Amygdala (tissue), 56 donors: ENCODE results near the gene MANBA.

Experiments
- DNase-seq, 56 donors: peaks; one replicate each; lab custom pipeline; 2025; lab: John Stamatoyannopoulos, UW

Gene MANBA

DNA sequence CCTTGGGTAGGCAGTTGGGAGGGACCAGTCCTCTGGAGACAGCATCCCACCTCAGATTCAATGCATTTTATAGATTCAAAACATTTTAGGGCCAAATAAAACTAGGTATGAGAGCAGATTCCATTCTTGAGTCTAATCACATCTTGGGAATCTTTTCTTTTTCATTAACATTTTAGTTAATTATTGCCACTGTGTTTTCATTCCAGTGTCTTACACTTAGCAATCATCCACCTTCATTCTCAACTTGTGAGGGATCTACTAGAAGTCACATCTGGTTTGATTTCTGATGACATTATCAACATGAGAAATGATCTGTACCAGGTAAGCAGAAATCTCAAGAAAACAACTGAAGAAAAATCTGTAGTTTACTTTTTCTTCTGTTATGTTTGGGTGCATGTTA, 160.1 kb downstream of the MANBA start:
- no peak for DNase-seq

DNA sequence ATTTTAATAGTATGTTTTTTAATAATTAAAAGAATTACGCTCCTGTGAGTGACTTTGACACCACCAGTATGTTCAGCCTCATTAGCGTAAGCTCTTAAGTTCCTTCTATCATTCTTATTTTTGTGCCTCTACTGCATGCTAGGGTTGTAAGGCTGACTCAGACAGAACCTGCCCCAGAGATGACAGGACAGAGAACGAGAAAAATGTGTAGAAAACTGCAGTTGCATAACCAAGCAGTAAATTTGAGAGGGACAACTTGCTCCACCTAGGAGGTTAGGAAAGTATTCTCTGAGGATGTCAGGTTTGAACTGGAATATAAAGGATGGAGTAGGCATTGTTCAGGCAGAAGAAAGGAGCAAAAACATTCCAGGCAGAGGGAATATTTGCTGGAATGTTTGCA, 160.9 kb downstream of the MANBA start:
- DNase-seq, result no peak

DNA sequence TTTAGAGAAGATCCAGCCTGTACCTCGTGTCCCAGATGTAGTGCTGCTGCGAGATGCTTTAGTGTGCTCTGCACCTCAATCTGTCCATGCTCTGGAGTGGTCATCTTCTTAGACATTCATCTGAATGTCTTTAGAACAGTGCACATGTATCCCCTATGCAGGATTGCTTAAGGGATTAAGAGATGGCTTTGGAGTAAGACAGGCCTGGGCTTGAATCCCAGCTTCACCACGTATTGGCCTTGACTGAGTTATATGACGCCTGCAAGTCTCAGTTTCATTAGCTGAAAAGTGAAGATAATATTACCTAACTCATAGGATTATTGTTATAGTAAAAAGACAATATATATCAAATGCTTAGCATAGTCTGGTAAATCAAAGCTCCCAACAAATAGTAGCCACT, 161.3 kb downstream of the MANBA start:
- no peak for DNase-seq

DNA sequence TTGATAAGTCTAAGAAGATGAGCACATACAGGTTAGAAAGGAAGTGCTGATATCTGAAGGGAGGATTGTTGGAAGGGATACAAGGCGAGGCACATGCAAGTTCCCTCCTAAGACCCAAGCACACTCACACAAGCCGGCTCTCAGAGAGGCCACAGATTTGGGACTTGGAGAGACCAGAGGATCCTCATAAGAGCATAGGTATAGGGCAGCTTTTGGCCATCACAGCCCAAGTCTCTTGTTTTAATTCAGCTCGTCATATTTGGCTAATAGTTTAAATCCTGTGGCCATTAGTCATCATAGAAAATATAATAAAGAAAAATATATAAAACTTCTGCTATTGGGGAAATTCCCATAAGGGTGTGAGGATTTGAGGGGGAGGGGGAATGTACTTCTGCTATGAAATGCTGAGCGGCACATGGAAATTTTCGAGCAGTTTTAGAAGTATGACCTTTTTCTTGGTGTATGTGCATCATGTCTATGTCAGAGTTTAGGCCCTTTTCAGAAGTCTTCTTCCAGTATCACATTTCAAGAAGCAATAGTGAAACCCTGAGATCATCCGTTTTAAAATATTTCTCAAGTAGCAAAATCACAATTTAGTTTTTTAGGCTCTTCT, 161.9 kb downstream of the MANBA start:
- DNase-seq, result no peak

DNA sequence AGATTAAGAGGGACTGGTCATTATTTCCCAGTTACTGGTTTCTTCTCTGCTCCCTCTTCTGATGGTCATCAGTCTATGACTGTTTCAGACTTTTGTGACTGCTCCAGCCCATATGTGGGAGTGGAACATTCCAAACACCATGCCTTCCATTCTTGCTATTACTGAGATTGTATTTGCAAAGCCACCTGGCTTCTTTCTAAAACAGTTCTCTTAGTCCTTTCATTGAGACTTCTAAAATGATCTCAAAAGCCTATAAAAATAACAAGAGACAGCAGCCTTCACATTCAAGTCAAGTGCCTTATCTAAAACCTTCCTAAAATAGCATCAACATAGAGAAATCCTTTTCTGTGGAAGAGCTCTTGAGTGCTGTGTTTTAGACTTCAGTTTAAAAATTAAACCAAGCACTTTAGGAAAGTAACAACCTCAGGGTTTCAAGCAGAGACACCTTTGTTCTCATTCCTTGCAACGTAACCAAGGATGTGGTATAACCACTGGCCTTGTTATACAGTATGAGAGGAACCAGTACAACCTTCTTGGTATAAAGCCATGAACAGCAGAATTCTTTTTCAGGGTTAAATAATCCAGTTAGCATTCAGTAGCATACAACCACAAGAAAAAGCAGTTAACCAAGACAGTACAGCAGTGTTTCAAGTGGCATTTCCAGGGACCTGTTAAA, 162.5 kb downstream of the MANBA start:
- DNase-seq, result no peak

DNA sequence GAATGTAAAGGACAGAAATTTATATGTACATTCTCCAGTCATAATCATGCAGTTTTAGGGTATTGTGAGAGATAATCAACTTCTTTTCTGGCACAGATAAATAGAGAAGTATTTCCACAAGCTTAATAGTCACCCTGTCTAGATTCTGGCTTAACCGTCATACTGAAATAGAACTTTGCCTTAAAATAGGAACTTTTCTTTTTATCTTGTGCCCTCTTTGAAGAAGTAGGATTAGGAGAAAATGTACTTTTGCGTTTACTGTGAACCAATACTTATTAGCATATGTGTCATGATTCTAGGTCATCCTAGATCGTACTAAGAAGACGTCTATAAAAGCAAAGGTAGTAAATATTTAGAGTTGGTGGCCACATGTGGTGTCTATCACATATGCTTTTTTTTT, 164.2 kb downstream of the MANBA start:
- no peak for DNase-seq

DNA sequence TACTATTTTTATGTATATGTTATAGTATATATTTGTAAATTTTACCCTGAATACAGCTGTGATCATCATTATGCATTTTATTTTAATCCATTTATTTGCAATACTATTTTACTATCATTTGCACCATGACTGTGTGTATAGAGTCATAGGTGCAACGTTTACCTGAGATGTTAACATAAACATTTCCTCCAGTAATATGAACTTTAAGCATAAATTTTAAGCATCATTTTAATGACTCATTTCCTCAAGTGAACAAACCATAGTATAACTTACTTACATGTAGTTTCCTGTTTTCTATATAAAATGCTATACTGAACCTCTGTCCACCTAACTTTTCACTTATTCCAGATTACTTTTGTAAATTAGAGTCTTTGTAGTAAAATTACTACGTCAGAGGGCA, 166.8 kb downstream of the MANBA start:
- no peak for DNase-seq

DNA sequence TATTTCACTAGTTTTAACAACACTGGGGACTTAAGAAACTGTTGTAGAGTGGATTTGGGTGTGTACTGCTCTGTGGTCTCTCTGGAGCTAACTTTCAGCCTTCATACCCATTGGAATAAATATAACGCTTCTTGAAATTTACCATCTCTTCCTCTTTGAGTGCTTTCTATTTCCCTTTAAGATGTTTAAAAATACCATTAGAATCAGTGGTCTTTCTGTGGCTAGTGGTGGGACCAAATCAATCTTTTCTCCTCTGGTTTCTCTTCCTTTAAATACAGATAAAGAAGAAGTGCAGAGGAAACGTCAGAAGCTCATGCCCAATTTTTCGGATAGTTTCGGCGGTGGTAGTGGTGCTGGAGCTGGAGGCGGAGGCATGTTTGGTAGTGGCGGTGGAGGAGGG, 167.6 kb downstream of the MANBA start:
- DNase-seq, result no peak

DNA sequence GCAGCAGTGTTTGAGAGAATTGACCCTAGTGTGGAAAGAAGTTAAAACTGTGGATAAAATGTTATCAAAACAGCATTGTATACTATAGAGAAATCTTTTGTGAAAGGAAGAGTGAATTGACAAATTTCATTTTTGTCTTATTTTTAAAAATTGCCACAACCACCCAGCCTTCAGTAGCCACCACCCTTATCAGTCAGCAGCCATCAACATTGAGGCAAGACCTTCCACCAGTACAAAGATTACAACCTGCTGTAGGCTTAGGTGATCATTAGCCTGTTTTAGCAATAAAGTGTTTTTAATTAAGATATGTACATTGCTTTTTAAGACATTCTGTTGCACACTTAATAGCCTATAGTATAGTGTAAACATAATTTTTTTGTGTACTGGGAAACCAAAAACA, 168.5 kb downstream of the MANBA start:
- DNase-seq, result no peak

DNA sequence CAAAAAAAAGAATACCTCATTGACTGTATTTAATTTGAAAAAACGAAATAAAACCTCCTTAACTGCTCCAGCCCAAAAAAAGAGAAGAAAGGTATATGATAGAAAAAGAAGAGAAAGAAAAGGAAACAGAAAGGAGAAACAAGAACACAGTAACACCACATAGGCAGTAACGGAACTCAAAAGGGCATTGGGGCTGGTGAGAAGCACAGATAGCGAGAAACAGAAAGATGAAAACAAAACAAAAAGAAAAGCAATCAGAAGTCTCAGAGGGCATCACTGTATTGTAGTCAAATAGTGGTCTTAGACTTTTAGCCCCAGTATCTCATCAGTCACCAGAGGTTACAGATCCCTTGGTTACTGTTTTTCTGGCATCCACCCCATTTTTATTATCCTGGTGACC, 171.0 kb downstream of the MANBA start:
- DNase-seq, result no peak

DNA sequence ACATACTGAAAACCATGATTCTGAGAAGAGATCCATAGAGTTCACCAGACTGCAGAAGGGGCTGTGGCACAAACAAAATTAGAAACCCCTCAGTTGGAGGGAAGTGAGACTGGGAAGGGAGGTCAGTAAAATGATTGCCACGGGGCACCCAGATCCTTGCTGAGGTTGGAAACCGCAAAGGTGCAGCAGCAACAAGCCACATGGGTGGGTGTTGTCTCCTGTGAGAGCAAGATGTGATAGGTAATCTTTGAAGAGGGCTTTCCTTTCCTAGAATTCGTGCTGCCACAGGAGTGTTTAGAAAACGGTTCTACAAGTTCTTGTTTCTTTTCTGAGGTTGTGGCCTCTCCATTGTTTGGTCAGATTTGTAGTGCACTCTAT, 174.1 kb downstream of the MANBA start:
- DNase-seq, result no peak

DNA sequence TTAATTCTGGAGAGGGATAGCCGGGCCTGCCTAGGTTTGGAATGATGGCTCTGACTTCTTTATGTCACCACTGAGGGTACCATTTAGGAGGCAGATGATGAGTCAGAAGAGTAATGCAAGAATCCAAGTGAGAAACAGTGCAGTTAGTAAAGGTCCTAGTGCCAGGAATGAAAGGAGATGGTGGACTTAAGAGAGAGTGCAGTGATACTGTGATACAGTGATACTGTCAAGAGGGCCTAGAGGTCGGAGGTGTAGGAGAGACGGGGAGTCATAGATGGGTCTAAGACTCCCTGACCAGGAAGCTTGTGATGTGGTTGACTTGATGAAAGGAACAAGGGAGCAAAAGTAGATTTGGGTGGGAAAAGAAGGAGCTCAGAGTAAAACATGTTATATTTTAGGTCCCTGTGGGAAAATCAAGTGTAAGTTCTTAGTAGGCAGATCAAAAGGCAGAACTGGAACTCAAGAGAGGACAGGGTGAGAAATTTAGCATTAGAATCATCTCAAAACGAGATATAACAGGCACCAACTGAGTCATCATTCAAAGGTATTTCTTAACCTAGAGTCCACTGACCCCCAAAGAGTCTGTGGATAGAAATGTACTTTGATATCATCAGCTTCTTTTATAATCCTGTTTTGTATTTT, 174.6 kb downstream of the MANBA start:
- no peak for DNase-seq

DNA sequence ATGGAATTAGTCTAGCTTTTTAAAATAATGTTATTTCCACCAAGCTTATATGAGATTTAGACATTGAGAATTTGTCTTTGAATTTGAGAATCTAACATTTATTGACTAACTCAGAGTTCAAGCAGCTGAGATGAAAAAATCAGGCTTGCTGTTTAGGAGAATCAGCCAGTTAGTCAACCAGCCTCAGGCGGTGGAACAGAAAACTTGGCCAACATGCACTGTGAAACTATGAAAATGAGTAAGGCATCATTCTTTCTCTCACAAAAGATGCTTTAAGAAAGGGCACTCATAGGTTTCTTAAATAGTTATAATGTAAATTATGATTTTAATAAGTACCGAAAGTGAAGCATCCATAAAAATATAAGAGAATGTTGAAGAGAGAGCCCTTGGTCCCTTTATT, 175.4 kb downstream of the MANBA start:
- DNase-seq, result no peak

DNA sequence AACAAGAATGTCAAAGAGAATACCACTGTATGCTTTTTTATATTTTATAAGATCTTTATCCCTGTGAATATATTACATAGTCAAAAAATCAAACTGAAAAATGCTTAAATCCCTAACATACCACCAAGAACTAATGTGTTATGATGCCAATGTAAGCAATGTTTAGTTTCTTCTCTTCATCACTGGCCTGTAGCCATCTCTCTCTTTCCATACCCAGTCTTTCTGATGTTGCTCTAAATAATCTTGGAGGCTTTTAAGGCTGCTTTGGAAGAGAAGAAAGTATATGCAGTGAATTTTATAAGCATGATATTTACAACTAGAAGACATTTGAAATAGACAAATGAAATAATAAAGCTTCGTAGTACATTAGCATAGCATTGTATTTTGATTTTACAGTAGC, 176.7 kb downstream of the MANBA start:
- no peak for DNase-seq
